Endothelial cell of umbilical vein (primary cell): ENCODE data around the gene ATG5. TPM values are rescaled to one million over a fixed set of nuclear protein-coding genes. Genes with fewer than 3 reads are reported as not detected.

ENCODE experiments used
- BruUV-seq: library from RNA; stranded (reverse); fragments of 400-500 nt; replicated peaks from 2 replicates; lab custom pipeline; 2021; lab: Mats Ljungman, UMichigan
- CTCF ChIA-PET: fragments of 300-600, 350-600 bp; sonication (Branson Sonifier 250); formaldehyde crosslinking; loops from one replicate; lab custom pipeline; 2021; ENCODE audit warnings: antibody characterized with exemption, inconsistent platforms; lab: Charles Lee
- POLR2A ChIA-PET: fragments of 300-600, 350-600 bp; sonication (Branson Sonifier 250); formaldehyde crosslinking; loops from one replicate; lab custom pipeline; 2021; ENCODE audit warnings: antibody characterized with exemption, inconsistent platforms; lab: Charles Lee
- DNase-seq: peaks from one replicate; pipeline ENCODE4 v3.0.0-alpha.2; 2011; ENCODE audit warnings: low read depth, low spot score
- FAIRE-seq: peaks from 2 replicates; lab custom pipeline; 2011; peaks lifted over from hg19 to GRCh38; lab: Jason Lieb, UNC
- H2AFZ ChIP-seq: 2 replicates; pipeline ENCODE4 v1.6.0; 2012; ENCODE audit warnings: low read depth, low read length, control low read depth, inconsistent platforms
- H3K27ac ChIP-seq: 2 replicates; pipeline ENCODE4 v1.5.1; 2011; ENCODE audit warnings: low read depth, mild to moderate bottlenecking, control low read depth, low read length, moderate library complexity; ENCODE audit not compliant: insufficient read depth
- H3K27me3 ChIP-seq, 2 experiments: 2 replicates each; pipeline versions ENCODE4 v1.6.0 to v1.6.1; 2011; ENCODE audit warnings: low read length in 2 of 2, mixed read lengths in 1 of 2; ENCODE audit not compliant: control insufficient read depth in 2 of 2, insufficient read depth in 2 of 2
- H3K36me3 ChIP-seq, 2 experiments: 2 replicates in 1 of 2; 3 replicates in 1 of 2; pipeline ENCODE4 v1.5.1; 2011; ENCODE audit warnings: low read length in 2 of 2, mild to moderate bottlenecking in 1 of 2, moderate library complexity in 1 of 2; ENCODE audit not compliant: control insufficient read depth in 2 of 2, insufficient read depth in 2 of 2; ENCODE audit errors: extremely low read depth in 1 of 2
- H3K4me1 ChIP-seq: 3 replicates; pipeline ENCODE4 v1.5.1; 2011; ENCODE audit warnings: mild to moderate bottlenecking, low read length; ENCODE audit not compliant: control insufficient read depth, insufficient read depth; ENCODE audit errors: extremely low read depth
- H3K4me2 ChIP-seq: 2 replicates; pipeline ENCODE4 v1.6.1; 2011; ENCODE audit warnings: low read length, control low read depth, mixed read lengths; ENCODE audit not compliant: insufficient read depth
- H3K4me3 ChIP-seq, 3 experiments: fragments of 200-600 bp in 1 of 3; sonication (generic), shearing (Covaris generic) in 1 of 3; replicated peaks in 1 of 3; 2 replicates each; pipeline ENCODE4 v1.5.1; 2011 to 2016; ENCODE audit warnings: control low read depth in 3 of 3, low read length in 3 of 3, mild to moderate bottlenecking in 2 of 3, inconsistent platforms in 1 of 3, low read depth in 1 of 3, moderate library complexity in 1 of 3; ENCODE audit not compliant: insufficient read depth in 1 of 3
- H3K79me2 ChIP-seq: 2 replicates; pipeline ENCODE4 v1.6.0; 2012; ENCODE audit warnings: low read length, inconsistent platforms; ENCODE audit not compliant: control insufficient read depth, insufficient read depth
- H3K9ac ChIP-seq: replicated peaks from 2 replicates; pipeline ENCODE3; 2011; ENCODE audit warnings: low read length, control low read depth; ENCODE audit not compliant: insufficient read depth; ENCODE audit errors: extremely low read depth
- H3K9me1 ChIP-seq: replicated peaks from 3 replicates; pipeline ENCODE4 v1.6.0; 2011; ENCODE audit warnings: mild to moderate bottlenecking, low read length; ENCODE audit not compliant: control insufficient read depth, insufficient read depth; ENCODE audit errors: extremely low read depth
- H3K9me3 ChIP-seq: replicated peaks from 2 replicates; pipeline ENCODE4 v1.5.1; 2012; ENCODE audit warnings: low read length, inconsistent platforms; ENCODE audit not compliant: control insufficient read depth, insufficient read depth
- H4K20me1 ChIP-seq: replicated peaks from 2 replicates; pipeline ENCODE3; 2011; ENCODE audit warnings: mild to moderate bottlenecking, low read length; ENCODE audit not compliant: control insufficient read depth, insufficient read depth; ENCODE audit errors: extremely low read depth
- CTCF ChIP-seq, 2 donors: IDR thresholded peaks; 1 replicate in 1 of 2; 2 replicates in 1 of 2; pipeline ENCODE4 v1.5.1; 2011; ENCODE audit warnings: low read length in 2 of 2, mild to moderate bottlenecking in 2 of 2, moderate library complexity in 2 of 2, control low read depth in 1 of 2, inconsistent platforms in 1 of 2, low read depth in 1 of 2; ENCODE audit not compliant: insufficient read depth in 1 of 2; ENCODE audit errors: extremely low read depth in 1 of 2
- EZH2 ChIP-seq: IDR thresholded peaks from 2 replicates; pipeline ENCODE4 v1.6.1; 2012; ENCODE audit warnings: borderline replicate concordance, low read depth, mild to moderate bottlenecking, moderate library complexity, low read length, inconsistent platforms; ENCODE audit not compliant: severe bottlenecking
- FOS ChIP-seq: IDR thresholded peaks from 2 replicates; pipeline ENCODE4 v1.6.1; 2011; ENCODE audit warnings: mild to moderate bottlenecking, low read length, moderate library complexity, borderline replicate concordance; ENCODE audit not compliant: insufficient read depth
- GATA2 ChIP-seq: IDR thresholded peaks from 2 replicates; pipeline ENCODE4 v1.7.0; 2011; ENCODE audit warnings: low read depth, mild to moderate bottlenecking, moderate library complexity, mixed read lengths, low read length; ENCODE audit not compliant: insufficient read length, insufficient read depth
- JUN ChIP-seq: IDR thresholded peaks from 2 replicates; pipeline ENCODE4 v1.6.1; 2011; ENCODE audit warnings: borderline replicate concordance, low read depth; ENCODE audit not compliant: insufficient read length, insufficient read depth
- MAX ChIP-seq: IDR thresholded peaks from 2 replicates; pipeline ENCODE4 v1.6.1; 2011; ENCODE audit not compliant: insufficient read depth, insufficient read length
- MYC ChIP-seq: IDR thresholded peaks from one replicate; pipeline ENCODE4 v1.6.1; 2011; ENCODE audit warnings: mild to moderate bottlenecking, low read depth, low read length
- POLR2A ChIP-seq: IDR thresholded peaks from 2 replicates; pipeline ENCODE4 v1.6.1; 2012; ENCODE audit warnings: low read depth, mild to moderate bottlenecking, control low read depth, low read length
- POLR2AphosphoS5 ChIP-seq: IDR thresholded peaks from 2 replicates; pipeline ENCODE4 v1.6.1; 2012; ENCODE audit warnings: low read depth, mild to moderate bottlenecking, control low read depth, low read length, moderate library complexity; ENCODE audit not compliant: insufficient read depth
- dilution Hi-C: fragments of 300-500 bp; cut with MboI; formaldehyde crosslinking; loops from one replicate; pipeline ENCODE4 v1.15.0; 2019; ENCODE audit warnings: low sequenced_read_pairs; ENCODE audit not compliant: extremely low pct_ligation_motif_present
- intact Hi-C: fragments of 100-400 bp; cut with micrococcal nuclease; formaldehyde crosslinking; loops from one replicate; pipeline ENCODE4 v1.10.0; 2022
- polyA plus RNA-seq, 4 experiments: library from polyadenylated mRNA; depleted of rRNA in 3 of 4; stranded (reverse) in 3 of 4; unstranded in 1 of 4; fragments of >200 nt; gene quantifications; 2 replicates each; pipeline versions ENCODE4 v1.2.1 to v1.2.3, GENCODE V29; 2011 to 2012; ENCODE audit warnings: missing spikeins in 1 of 4
- total RNA-seq: library from RNA; stranded (reverse); gene quantifications from 2 replicates; pipeline ENCODE4 v1.2.3, GENCODE V29; 2021

Gene ATG5
- total and polyA plus RNA-seq, 2 donors (not counting 3 experiments of a cell fraction or from before 2014, with no cell fraction given): 14.1 to 32.8 TPM

- DNase-seq (no peak), FAIRE-seq (no peak)
- dilution Hi-C loops: no loop called here
- H4K20me1 ChIP-seq: no peaks in the 10 kb centered on the region
- no peaks in the 10 kb centered on the region for H3K27me3 ChIP-seq
- BruUV-seq: no TSS peak
- no peak overlapping the region for H3K9ac ChIP-seq
- H3K27ac ChIP-seq: no peak overlapping the region
- peaks cover 2% of the 10 kb centered on the region for H3K9me1 ChIP-seq
- H3K9me3 ChIP-seq: no peaks in the 10 kb centered on the region
- no peaks in the 10 kb centered on the region for H3K4me1 ChIP-seq
- no peaks in the 10 kb centered on the region for H3K79me2 ChIP-seq
- TF ChIP-seq JUN (no peak), GATA2 (no peak), EZH2 (no peak), MAX (no peak)
- intact Hi-C loops: no loop called here
- H3K36me3 ChIP-seq: peaks cover 2 to 3% of the 10 kb centered on the region in 2 experiments
- ChIA-PET POLR2A (no interaction called here), CTCF (interaction anchor here (1.6 kb wide), 1 partner anchor 9 kb away, joined by 4 read pairs; no protein-coding TSS in a partner anchor)
- H3K4me2 ChIP-seq: no peak overlapping the region
- H3K4me3 ChIP-seq: no peak overlapping the region
- H2AFZ ChIP-seq: no peak overlapping the region
Measured at GRCh38 chr6:106188104-106188794, 137.3 kb downstream of the ATG5 start.

- DNase-seq (no peak), FAIRE-seq (no peak)
- BruUV-seq: no TSS peak
- no peaks in the 10 kb centered on the region for H3K4me1 ChIP-seq
- no peak overlapping the region for H3K4me2 ChIP-seq
- no peaks in the 10 kb centered on the region for H3K27me3 ChIP-seq
- TF ChIP-seq POLR2A (no peak), MYC (no peak), POLR2AphosphoS5 (no peak), EZH2 (no peak), JUN (no peak), MAX (no peak), GATA2 (no peak), CTCF (IDR thresholded peaks at IDR 0.05; ENCODE audit: extremely low read depth in 1 of 2, insufficient read depth in 1 of 2, low read depth in 1 of 2, low read length in 2 of 2) (no peak), FOS (no peak)
- dilution Hi-C loops: no loop called here
- no peak overlapping the region for H2AFZ ChIP-seq
- no peak overlapping the region for H3K4me3 ChIP-seq
- intact Hi-C loops: no loop called here
- peaks cover 2% of the 10 kb centered on the region for H3K9me1 ChIP-seq
- H3K9ac ChIP-seq: no peak overlapping the region
- H3K79me2 ChIP-seq: no peaks in the 10 kb centered on the region
- H3K27ac ChIP-seq: no peak overlapping the region
- POLR2A ChIA-PET: no interaction called here
- CTCF ChIA-PET: interaction anchor here (1.6 kb wide), 1 partner anchor 9 kb away, joined by 4 read pairs; no protein-coding TSS in a partner anchor
- no peaks in the 10 kb centered on the region for H4K20me1 ChIP-seq
- H3K36me3 ChIP-seq: peaks cover 2 to 3% of the 10 kb centered on the region in 2 experiments
- H3K9me3 ChIP-seq: no peaks in the 10 kb centered on the region
Measured at GRCh38 chr6:106187424-106187982, 138.1 kb downstream of the ATG5 start.
